IMR-90 (cell line): ENCODE measurements around the gene RRP8. TPM values are rescaled to one million over a fixed set of nuclear protein-coding genes. Genes with fewer than 3 reads are reported as not detected.

Experiments
- ATAC-seq: fragments of 200-7000 bp; cut with Tn5 transposase; 2 replicates; pipeline ENCODE4 v1.9.1; 2020; ENCODE audit warnings: low read depth, mild to moderate bottlenecking, moderate library complexity
- BruUV-seq: library from RNA; stranded (reverse); fragments of 400-500 nt; replicated peaks from 2 replicates; lab custom pipeline; 2021; lab: Mats Ljungman, UMichigan
- CTCF ChIA-PET: fragments of 300-600 bp; formaldehyde crosslinking; extraction: SDS; loops from one replicate; lab custom pipeline; 2021; ENCODE audit warnings: antibody characterized with exemption; lab: Yijun Ruan, JAX
- POLR2A ChIA-PET: fragments of 300-600 bp; sonication (Branson Sonifier 250); formaldehyde crosslinking; loops from one replicate; lab custom pipeline; 2022; ENCODE audit warnings: antibody characterized with exemption; ENCODE audit not compliant: unreplicated experiment; lab: Charles Lee
- DNase-seq: peaks from one replicate; pipeline ENCODE4 v3.0.0; 2013
- H2AFZ ChIP-seq: replicated peaks from 2 replicates; pipeline ENCODE3; 2013; ENCODE audit warnings: low read length, mild to moderate bottlenecking; ENCODE audit not compliant: poor library complexity
- H2AK5ac ChIP-seq: 2 replicates; pipeline ENCODE4 v1.6.1; 2013; ENCODE audit warnings: low read depth, low read length, inconsistent platforms
- H2AK9ac ChIP-seq: replicated peaks from 2 replicates; pipeline ENCODE3; 2013; ENCODE audit warnings: mild to moderate bottlenecking, low read depth, low read length, moderate library complexity; ENCODE audit not compliant: poor library complexity
- H2BK120ac ChIP-seq: 2 replicates; pipeline ENCODE4 v1.6.1; 2013; ENCODE audit warnings: low read depth, low read length, inconsistent platforms
- H2BK15ac ChIP-seq: 3 replicates; pipeline ENCODE4 v1.6.1; 2013; ENCODE audit warnings: low read depth, low read length, inconsistent platforms
- H2BK20ac ChIP-seq: 2 replicates; pipeline ENCODE4 v1.6.1; 2013; ENCODE audit warnings: low read depth, mild to moderate bottlenecking, inconsistent platforms, low read length, moderate library complexity
- H2BK5ac ChIP-seq: 2 replicates; pipeline ENCODE4 v1.6.1; 2013; ENCODE audit warnings: mild to moderate bottlenecking, low read depth, low read length, inconsistent platforms; ENCODE audit not compliant: poor library complexity, severe bottlenecking
- H3K14ac ChIP-seq: replicated peaks from 2 replicates; pipeline ENCODE4 v1.6.1; 2013; ENCODE audit warnings: low read depth, low read length, inconsistent platforms
- H3K18ac ChIP-seq: 2 replicates; pipeline ENCODE4 v1.6.1; 2013; ENCODE audit warnings: low read depth, low read length, control low read depth
- H3K23ac ChIP-seq: 2 replicates; pipeline ENCODE4 v1.6.1; 2013; ENCODE audit warnings: low read depth, low read length, inconsistent platforms
- H3K27ac ChIP-seq: 2 replicates; pipeline ENCODE4 v1.5.1; 2013; ENCODE audit warnings: mild to moderate bottlenecking, control low read depth, low read length; ENCODE audit not compliant: insufficient read depth
- H3K27me3 ChIP-seq: 2 replicates; pipeline ENCODE4 v1.6.1; 2013; ENCODE audit warnings: low read length; ENCODE audit not compliant: control insufficient read depth, insufficient read depth
- H3K36me3 ChIP-seq: 2 replicates; pipeline ENCODE4 v1.6.1; 2013; ENCODE audit warnings: low read length, mixed read lengths; ENCODE audit not compliant: control insufficient read depth, insufficient read depth
- H3K4ac ChIP-seq: 2 replicates; pipeline ENCODE4 v1.6.1; 2013; ENCODE audit warnings: low read depth, low read length, inconsistent platforms
- H3K4me1 ChIP-seq: 2 replicates; pipeline ENCODE4 v1.6.1; 2013; ENCODE audit warnings: low read length, mixed read lengths; ENCODE audit not compliant: control insufficient read depth, insufficient read depth
- H3K4me2 ChIP-seq: 2 replicates; pipeline ENCODE4 v1.6.1; 2013; ENCODE audit warnings: low read depth, mild to moderate bottlenecking, control low read depth, low read length, moderate library complexity
- H3K4me3 ChIP-seq: 2 replicates; pipeline ENCODE4 v1.5.1; 2013; ENCODE audit warnings: low read depth, mild to moderate bottlenecking, control low read depth, low read length, moderate library complexity; ENCODE audit not compliant: insufficient read depth
- H3K56ac ChIP-seq: 2 replicates; pipeline ENCODE4 v1.6.1; 2013; ENCODE audit warnings: low read length, inconsistent platforms; ENCODE audit not compliant: insufficient read depth; ENCODE audit errors: extremely low read depth
- H3K79me1 ChIP-seq, 2 experiments: 2 replicates each; pipeline ENCODE4 v1.6.1; 2013; ENCODE audit warnings: low read length in 2 of 2, inconsistent platforms in 1 of 2, low read depth in 1 of 2
- H3K9ac ChIP-seq: 2 replicates; pipeline ENCODE4 v1.6.1; 2013; ENCODE audit warnings: low read depth, low read length, control low read depth
- H3K9me1 ChIP-seq: 2 replicates; pipeline ENCODE4 v1.6.1; 2013; ENCODE audit warnings: low read length, inconsistent platforms; ENCODE audit not compliant: insufficient read depth
- H3K9me3 ChIP-seq: 2 replicates; pipeline ENCODE4 v1.6.1; 2013; ENCODE audit warnings: low read length; ENCODE audit not compliant: control insufficient read depth, insufficient read depth
- H4K20me1 ChIP-seq: 2 replicates; pipeline ENCODE4 v1.6.1; 2013; ENCODE audit warnings: low read length, inconsistent platforms; ENCODE audit not compliant: insufficient read depth
- H4K5ac ChIP-seq: 2 replicates; pipeline ENCODE4 v1.6.1; 2013; ENCODE audit warnings: mild to moderate bottlenecking, low read depth, low read length, control low read depth
- H4K8ac ChIP-seq, 2 experiments: 2 replicates each; pipeline ENCODE4 v1.6.1; 2013; ENCODE audit warnings: low read depth in 2 of 2, low read length in 2 of 2, control low read depth in 1 of 2, inconsistent platforms in 1 of 2
- H4K91ac ChIP-seq: 2 replicates; pipeline ENCODE4 v1.6.1; 2013; ENCODE audit warnings: low read depth, low read length, inconsistent platforms; ENCODE audit not compliant: insufficient read depth
- BHLHE40 ChIP-seq: fragments of 150-350 bp; IDR thresholded peaks from 2 replicates; pipeline ENCODE4 v1.6.1; 2016; ENCODE audit warnings: mild to moderate bottlenecking, low read depth, low read length
- CEBPB ChIP-seq: IDR thresholded peaks from 2 replicates; pipeline ENCODE4 v1.6.1; 2012; ENCODE audit warnings: low read depth, low read length, improper control_type of control experiment
- ELK1 ChIP-seq: fragments of 150-350 bp; IDR thresholded peaks from 2 replicates; pipeline ENCODE4 v1.6.1; 2016; ENCODE audit warnings: low read depth, mild to moderate bottlenecking, low read length, moderate library complexity, borderline replicate concordance
- MAFK ChIP-seq: IDR thresholded peaks from 2 replicates; pipeline ENCODE4 v1.6.1; 2012; ENCODE audit warnings: low read depth, low read length, improper control_type of control experiment
- RAD21 ChIP-seq: IDR thresholded peaks from 2 replicates; pipeline ENCODE4 v1.6.1; 2012; ENCODE audit warnings: low read length, improper control_type of control experiment
- RCOR1 ChIP-seq: IDR thresholded peaks from 2 replicates; pipeline ENCODE4 v1.6.1; 2012; ENCODE audit warnings: mild to moderate bottlenecking, low read length, improper control_type of control experiment; ENCODE audit not compliant: insufficient replicate concordance
- WGBS, 2 experiments: methylation state at CpG; one replicate each; pipeline versions ENCODE4 v1.1.5 to v1.1.7; 2013; ENCODE audit warnings: missing lambda C conversion rate in 2 of 2; ENCODE audit not compliant: insufficient read length in 1 of 2; ENCODE audit errors: extremely low coverage in 2 of 2; 5-methylcytosine and 5-hydroxymethylcytosine counted together
- dilution Hi-C: fragments of 300-500 bp; cut with HindIII; formaldehyde crosslinking; loops from one replicate; pipeline ENCODE4 v1.14.3; 2018; ENCODE audit warnings: low sequenced_read_pairs; ENCODE audit not compliant: unreplicated experiment
- in situ Hi-C: fragments of 300-500 bp; cut with MboI; formaldehyde crosslinking; loops from 3 replicates; pipeline ENCODE4 v1.14.3; 2019; ENCODE audit warnings: low sequenced_read_pairs, inconsistent platforms, mixed read lengths
- intact Hi-C: fragments of 100-400 bp; cut with micrococcal nuclease; formaldehyde crosslinking; loops from 2 replicates; pipeline ENCODE4 v1.10.0; 2022
- polyA plus RNA-seq, 3 experiments: library from polyadenylated mRNA; depleted of rRNA; stranded (reverse); fragments of >200 nt; gene quantifications; 2 replicates each; pipeline ENCODE4 v1.2.3, GENCODE V29; 2012; ENCODE audit warnings: low replicate concordance in 1 of 3
- total RNA-seq: library from RNA; depleted of rRNA; stranded (reverse); fragments of >200 nt; gene quantifications from 2 replicates; pipeline ENCODE4 v1.2.3, GENCODE V29; 2012

The RRP8 gene
- total and polyA plus RNA-seq, 2 of the 4 experiments (the other 2 are of a cell fraction) = 10.8 to 11.5 TPM

GRCh38 chr11:6618117-6619003 is 14.9 kb upstream of the RRP8 start (continued):
- TF ChIP-seq RAD21 = peak; percentile 33; the same call in 1 of the 2 replicates
- 0 out of 2 replicates have a peak, but pooled peaks have one; percentile 11 for TF ChIP-seq MAFK

GRCh38 chr11:6617315-6617781 is 13.9 kb upstream of the RRP8 start:
- H4K20me1 ChIP-seq = peaks cover 10% of the 10 kb centered on the region
- peak overlapping the region; percentile 39 for H2BK5ac ChIP-seq
- intact Hi-C loops = loop anchor here (5.0 kb wide), 1 partner anchor 140 kb away; no protein-coding TSS in a partner anchor
- peak overlapping the region; percentile 30 for H3K27ac ChIP-seq
- in situ Hi-C loops = loop anchor here (5.0 kb wide), 1 partner anchor 65 kb away; the partner anchor contains the start of gene MRPL17
- peaks cover 9% of the 10 kb centered on the region for H3K4me1 ChIP-seq
- peak overlapping the region; percentile 58 for H2AK9ac ChIP-seq
- peak overlapping the region; percentile 75 for H3K4ac ChIP-seq
- no peaks in the 10 kb centered on the region for H3K9me3 ChIP-seq
- no peak overlapping the region for H3K56ac ChIP-seq
- peaks cover 9 to 57% of the 10 kb centered on the region in 2 experiments for H3K79me1 ChIP-seq
- peaks cover 24% of the 10 kb centered on the region; the same call in 1 of the 2 replicates for H3K36me3 ChIP-seq
- ATAC-seq (no peak), DNase-seq (no peak)
- no peak overlapping the region for H3K4me3 ChIP-seq
- WGBS, 2 experiments = 83% methylated on average over 1 of the region's 5 CpGs; no CpG with 5 or more reads in 1 of the 2 experiments
- H3K4me2 ChIP-seq = peak overlapping the region; percentile 91
- POLR2A ChIA-PET = interaction anchor here (1.1 kb wide), 1 partner anchor 9 kb away, joined by 4 read pairs; no protein-coding TSS in a partner anchor
- H4K8ac ChIP-seq = peak overlapping the region in 1 of 2 experiments; percentile 32; a peak in 1 of 4 replicates
- peak overlapping the region; percentile 55 for H2AK5ac ChIP-seq
- dilution Hi-C loops = no loop called here
- peak overlapping the region; percentile 16; the same call in 1 of the 2 replicates for H3K14ac ChIP-seq
- peaks cover 19% of the 10 kb centered on the region for H3K9me1 ChIP-seq
- 0 out of 3 replicates have a peak overlapping the region, but pooled peaks have one; percentile 40 for H2BK15ac ChIP-seq
- peak overlapping the region; percentile 61 for H4K91ac ChIP-seq
- H3K27me3 ChIP-seq = no peaks in the 10 kb centered on the region
- BruUV-seq = no TSS peak
- CTCF ChIA-PET = interaction anchor here (1.0 to 2.4 kb wide), 5 partner anchors 32 to 80 kb away, joined by 3 to 17 read pairs (median 3); partner anchors contain the start of gene MRPL17
- no peak overlapping the region for H4K5ac ChIP-seq
- H2BK20ac ChIP-seq = 0 out of 2 replicates have a peak overlapping the region, but pooled peaks have one; percentile 9
- H2AFZ ChIP-seq = no peak overlapping the region
- 0 out of 2 replicates have a peak overlapping the region, but pooled peaks have one; percentile 3 for H3K23ac ChIP-seq
- no peak overlapping the region for H3K9ac ChIP-seq
- peak overlapping the region; percentile 30; the same call in 1 of the 2 replicates for H2BK120ac ChIP-seq
- no peak overlapping the region for H3K18ac ChIP-seq
- TF ChIP-seq MAFK (no peak), ELK1 (no peak), RCOR1 (no peak), CEBPB (0 out of 2 replicates have a peak, but pooled peaks have one; percentile 37), BHLHE40 (no peak), RAD21 (no peak)
